ENCODE results near the gene ARHGDIB.

The ARHGDIB gene

GRCh38 chr12:14982991-14983390 lies 21.6 kb upstream of the ARHGDIB start:
- DNase-seq (ENCODE audit: low spot score), result no peak

GRCh38 chr12:14982562-14982961 lies 21.2 kb upstream of the ARHGDIB start:
- no peak for DNase-seq (ENCODE audit: low spot score)

GRCh38 chr12:14981049-14981448 lies 19.6 kb upstream of the ARHGDIB start:
- no peak for DNase-seq (ENCODE audit: low spot score)

GRCh38 chr12:14979468-14979867 lies 18.1 kb upstream of the ARHGDIB start:
- DNase-seq (ENCODE audit: low spot score), result no peak

- no peak for DNase-seq (ENCODE audit: low spot score)
Observed at GRCh38 chr12:14976658-14977057, 15.3 kb upstream of the ARHGDIB start.

- no peak for DNase-seq (ENCODE audit: low spot score)
Observed at GRCh38 chr12:14975457-14975856, 14.1 kb upstream of the ARHGDIB start.

- DNase-seq (ENCODE audit: low spot score), result no peak
Observed at GRCh38 chr12:14974633-14975032, 13.2 kb upstream of the ARHGDIB start.

GRCh38 chr12:14972816-14973215 lies 11.4 kb upstream of the ARHGDIB start, which contains the start of gene PDE6H:
Gene PDE6H, plus strand, starts transcription at chr12:14973042. Its CDS starts 4,971 bp downstream, at chr12:14978013.
- DNase-seq (ENCODE audit: low spot score), result no peak

GRCh38 chr12:14970473-14970872 lies 9.1 kb upstream of the ARHGDIB start:
- DNase-seq (ENCODE audit: low spot score), result no peak

- no peak for DNase-seq (ENCODE audit: low spot score)
Observed at GRCh38 chr12:14968478-14968877, 7.1 kb upstream of the ARHGDIB start.

- DNase-seq (ENCODE audit: low spot score), result no peak
Observed at GRCh38 chr12:14965221-14965620, 3.8 kb upstream of the ARHGDIB start.

GRCh38 chr12:14964406-14964805 lies 3.0 kb upstream of the ARHGDIB start:
- DNase-seq (ENCODE audit: low spot score), result no peak

- no peak for DNase-seq (ENCODE audit: low spot score)
Observed at GRCh38 chr12:14963520-14963919, 2.1 kb upstream of the ARHGDIB start.

GRCh38 chr12:14962797-14963196 lies 1.4 kb upstream of the ARHGDIB start:
- no peak for DNase-seq (ENCODE audit: low spot score)

- DNase-seq (ENCODE audit: low spot score), result no peak
Observed at GRCh38 chr12:14962153-14962539, 745 bp upstream of the ARHGDIB start.

GRCh38 chr12:14960548-14961465 lies 594 bp downstream of the ARHGDIB start:
- DNase-seq (ENCODE audit: low spot score), result no peak

- no peak for DNase-seq (ENCODE audit: low spot score)
Observed at GRCh38 chr12:14959916-14960496, 1.4 kb downstream of the ARHGDIB start.

GRCh38 chr12:14959463-14959862 lies 1.9 kb downstream of the ARHGDIB start:
- no peak for DNase-seq (ENCODE audit: low spot score)

GRCh38 chr12:14959126-14959440 lies 2.3 kb downstream of the ARHGDIB start:
- DNase-seq (ENCODE audit: low spot score), result no peak

- no peak for DNase-seq (ENCODE audit: low spot score)
Observed at GRCh38 chr12:14958361-14959125, 2.9 kb downstream of the ARHGDIB start.

GRCh38 chr12:14957551-14958168 lies 3.7 kb downstream of the ARHGDIB start:
- no peak for DNase-seq (ENCODE audit: low spot score)

GRCh38 chr12:14956905-14957304 lies 4.5 kb downstream of the ARHGDIB start:
- no peak for DNase-seq (ENCODE audit: low spot score)
